ENCODE measurements around the gene CCDC192. TPM values are rescaled to one million over a fixed set of nuclear protein-coding genes. Genes with fewer than 3 reads are reported as not detected.

Gene CCDC192
- total and polyA plus RNA-seq, 10 of the 15 experiments (the other 5 are each of a cell fraction or from before 2014, with no cell fraction given) = 0.20 to 0.79 (median 0.32) TPM; not detected in 4

- TF ChIP-seq NKRF (conservative IDR thresholded peaks at IDR 0.05) (no peak), STAT3 (IDR thresholded peaks at IDR 0.05; ENCODE audit: low read depth, low read length) (no peak), CHD4 (IDR thresholded peaks at IDR 0.05) (no peak), FOXK2 (IDR thresholded peaks at IDR 0.05) (no peak), RCOR1 (conservative IDR thresholded peaks at IDR 0.05; ENCODE audit: low read depth, low read length) (no peak), TCF3 (IDR thresholded peaks at IDR 0.05; ENCODE audit: borderline replicate concordance, insufficient read depth, low read depth, low read length) (no peak), TBL1XR1 (IDR thresholded peaks at IDR 0.05; ENCODE audit: low read depth, low read length) (no peak)
- CTCF ChIA-PET = no interaction called here
- WGBS (ENCODE audit: insufficient coverage, insufficient replicate concordance, low lambda C conversion rate, missing lambda C conversion rate) = 72% methylated on average over 6 of the region's 6 CpGs
- Histone ChIP-seq H3K9me3 (replicated peaks; ENCODE audit: control insufficient read depth, insufficient read depth, low read length) (no peaks in the 10 kb centered on the region), H3K4me3 (no peak overlapping the region), H3K27me3 (replicated peaks in 1 of 2; ENCODE audit: control insufficient read depth in 2 of 2, insufficient read depth in 2 of 2, low read length in 1 of 2) (no peaks in the 10 kb centered on the region), H3K9ac (ENCODE audit: control insufficient read depth, insufficient read depth, low read length) (no peak overlapping the region), H3K79me2 (ENCODE audit: control insufficient read depth, insufficient read depth, low read length) (no peaks in the 10 kb centered on the region), H3K4me2 (ENCODE audit: control insufficient read depth, insufficient read depth) (no peak overlapping the region), H3K4me1 (ENCODE audit: control insufficient read depth, insufficient read depth, low read length) (no peaks in the 10 kb centered on the region), H4K20me1 (ENCODE audit: control insufficient read depth, insufficient read depth) (no peaks in the 10 kb centered on the region), H2AFZ (ENCODE audit: control insufficient read depth, low read depth, low read length) (no peak overlapping the region), H3K27ac (ENCODE audit: control insufficient read depth, insufficient read depth) (no peak overlapping the region), H3K36me3 (ENCODE audit: control insufficient read depth in 2 of 2, insufficient read depth in 2 of 2, low read length in 1 of 2) (no peaks in the 10 kb centered on the region)
- POLR2A ChIA-PET = no interaction called here
- BruUV-seq (replicated peaks) = no TSS peak
- ATAC-seq (no peak), FAIRE-seq (no peak), DNase-seq (ENCODE audit: low read depth, low spot score) (no peak)
- intact Hi-C loops (cut with micrococcal nuclease; ENCODE audit: unreplicated experiment) = no loop called here
- in situ Hi-C loops (cut with MboI) = no loop called here
- RAD21 ChIA-PET (ENCODE audit: unreplicated experiment) = no interaction called here
- SMC1A ChIA-PET (ENCODE audit: uncharacterized antibody, unreplicated experiment) = interaction anchor here (0.6 to 1.2 kb wide), 4 partner anchors 11 to 40 kb away, joined by 3 read pairs; no protein-coding TSS in a partner anchor
These were observed 124.3 kb downstream of the CCDC192 start for GRCh38 chr5:127827451-127827850.

Measured in GM12878 (cell line).